ENCODE measurements around the gene HOXC11. TPM values are rescaled to one million over a fixed set of nuclear protein-coding genes. Genes with fewer than 3 reads are reported as not detected.

Gene HOXC11
- total RNA-seq, 1 donor from 2014 or later = not detected

GRCh38 chr12:53929527-53929926 lies 43.4 kb upstream of the HOXC11 start:
- Mint-ChIP-seq H3K9me3 (ENCODE audit: unreplicated experiment) (no peaks in the 10 kb centered on the region), H3K4me1 (ENCODE audit: unreplicated experiment) (no peaks in the 10 kb centered on the region), H3K27ac (ENCODE audit: unreplicated experiment) (no peak overlapping the region), H3K36me3 (ENCODE audit: unreplicated experiment) (no peaks in the 10 kb centered on the region), H3K27me3 (ENCODE audit: unreplicated experiment) (peaks cover 94% of the 10 kb centered on the region), H3K4me3 (ENCODE audit: unreplicated experiment) (no peak overlapping the region)
- DNase-seq (ENCODE audit: extremely low spot score, unreplicated experiment) = peak; percentile 36
- TF ChIP-seq, protein P1, sequence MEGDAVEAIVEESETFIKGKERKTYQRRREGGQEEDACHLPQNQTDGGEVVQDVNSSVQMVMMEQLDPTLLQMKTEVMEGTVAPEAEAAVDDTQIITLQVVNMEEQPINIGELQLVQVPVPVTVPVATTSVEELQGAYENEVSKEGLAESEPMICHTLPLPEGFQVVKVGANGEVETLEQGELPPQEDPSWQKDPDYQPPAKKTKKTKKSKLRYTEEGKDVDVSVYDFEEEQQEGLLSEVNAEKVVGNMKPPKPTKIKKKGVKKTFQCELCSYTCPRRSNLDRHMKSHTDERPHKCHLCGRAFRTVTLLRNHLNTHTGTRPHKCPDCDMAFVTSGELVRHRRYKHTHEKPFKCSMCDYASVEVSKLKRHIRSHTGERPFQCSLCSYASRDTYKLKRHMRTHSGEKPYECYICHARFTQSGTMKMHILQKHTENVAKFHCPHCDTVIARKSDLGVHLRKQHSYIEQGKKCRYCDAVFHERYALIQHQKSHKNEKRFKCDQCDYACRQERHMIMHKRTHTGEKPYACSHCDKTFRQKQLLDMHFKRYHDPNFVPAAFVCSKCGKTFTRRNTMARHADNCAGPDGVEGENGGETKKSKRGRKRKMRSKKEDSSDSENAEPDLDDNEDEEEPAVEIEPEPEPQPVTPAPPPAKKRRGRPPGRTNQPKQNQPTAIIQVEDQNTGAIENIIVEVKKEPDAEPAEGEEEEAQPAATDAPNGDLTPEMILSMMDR (IDR thresholded peaks at IDR 0.05) = no peak

- Mint-ChIP-seq H3K4me3 (ENCODE audit: unreplicated experiment) (no peak overlapping the region), H3K27me3 (ENCODE audit: unreplicated experiment) (peaks cover 95% of the 10 kb centered on the region), H3K4me1 (ENCODE audit: unreplicated experiment) (peaks cover 4% of the 10 kb centered on the region), H3K27ac (ENCODE audit: unreplicated experiment) (no peak overlapping the region), H3K9me3 (ENCODE audit: unreplicated experiment) (no peaks in the 10 kb centered on the region), H3K36me3 (ENCODE audit: unreplicated experiment) (no peaks in the 10 kb centered on the region)
- DNase-seq (ENCODE audit: extremely low spot score, unreplicated experiment) = peak; percentile 73
- TF ChIP-seq, protein P1 (IDR thresholded peaks at IDR 0.05) = no peak
These were observed 42.2 kb upstream of the HOXC11 start for GRCh38 chr12:53930591-53931255.

GRCh38 chr12:53931844-53932581 lies 40.9 kb upstream of the HOXC11 start:
- Mint-ChIP-seq H3K27me3 (ENCODE audit: unreplicated experiment) (peaks cover 95% of the 10 kb centered on the region), H3K27ac (ENCODE audit: unreplicated experiment) (no peak overlapping the region), H3K36me3 (ENCODE audit: unreplicated experiment) (no peaks in the 10 kb centered on the region)

GRCh38 chr12:53932915-53933314 lies 40.0 kb upstream of the HOXC11 start:
- TF ChIP-seq, protein P1 (IDR thresholded peaks at IDR 0.05) = no peak
- peak; percentile 32 for DNase-seq (ENCODE audit: extremely low spot score, unreplicated experiment)
- Mint-ChIP-seq H3K9me3 (ENCODE audit: unreplicated experiment) (no peaks in the 10 kb centered on the region), H3K27ac (ENCODE audit: unreplicated experiment) (no peak overlapping the region), H3K4me1 (ENCODE audit: unreplicated experiment) (peaks cover 7% of the 10 kb centered on the region), H3K4me3 (ENCODE audit: unreplicated experiment) (no peak overlapping the region), H3K36me3 (ENCODE audit: unreplicated experiment) (no peaks in the 10 kb centered on the region), H3K27me3 (ENCODE audit: unreplicated experiment) (peaks cover 95% of the 10 kb centered on the region)

More at GRCh38 chr12:53931844-53932581, 40.9 kb upstream of the HOXC11 start:
- H3K4me3 Mint-ChIP-seq (ENCODE audit: unreplicated experiment) = no peak overlapping the region
- TF ChIP-seq, protein P1 (IDR thresholded peaks at IDR 0.05) = no peak
- DNase-seq (ENCODE audit: extremely low spot score, unreplicated experiment) = peak; percentile 42
- peaks cover 7% of the 10 kb centered on the region for H3K4me1 Mint-ChIP-seq (ENCODE audit: unreplicated experiment)
- H3K9me3 Mint-ChIP-seq (ENCODE audit: unreplicated experiment) = no peaks in the 10 kb centered on the region
